ENCODE results near the gene KCNN1. TPM values are rescaled to one million over a fixed set of nuclear protein-coding genes. Genes with fewer than 3 reads are reported as not detected.

KCNN1 gene
- total RNA-seq, 1 experiment from 2014 or later, result 9.2 TPM

DNA sequence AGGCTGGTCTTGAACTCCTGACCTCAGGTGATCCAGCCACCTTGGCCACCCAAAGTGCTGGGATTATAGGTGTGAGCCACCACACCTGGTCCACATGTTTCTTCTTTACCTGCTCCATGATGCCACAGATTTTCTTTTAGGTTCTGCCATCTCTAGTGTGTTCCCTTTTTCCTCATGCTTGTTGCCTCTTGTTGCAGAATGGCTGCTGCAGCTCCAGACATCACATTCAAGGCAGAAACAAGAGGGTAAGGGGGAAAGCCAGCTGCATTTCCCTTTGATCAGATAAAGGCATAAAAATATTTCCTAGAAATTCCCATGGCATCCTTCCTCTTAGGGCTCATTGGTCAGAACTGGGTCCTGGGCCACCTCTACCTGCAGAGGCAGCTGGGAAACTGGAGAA is 46.4 kb upstream of the KCNN1 start:
- H4K91ac ChIP-seq (ENCODE audit: insufficient read length, low read depth, low read length), result no peak overlapping the region
- no peaks in the 10 kb centered on the region for H3K27me3 ChIP-seq (ENCODE audit: insufficient read depth, low read length)
- H3K9ac ChIP-seq (ENCODE audit: extremely low read depth, insufficient read length, low read length), result no peak overlapping the region
- no peak for DNase-seq
- H3K18ac ChIP-seq (ENCODE audit: insufficient read length, low read depth, low read length), result no peak overlapping the region
- peaks cover 5% of the 10 kb centered on the region for H3K27me3 Mint-ChIP-seq (ENCODE audit: low read depth)
- H2AFZ ChIP-seq (ENCODE audit: low read length), result no peak overlapping the region
- H3K23me2 ChIP-seq (ENCODE audit: insufficient read length, low read depth, low read length, poor library complexity, severe bottlenecking), result no peaks in the 10 kb centered on the region
- H4K5ac ChIP-seq (ENCODE audit: insufficient read length, low read depth, low read length), result no peak overlapping the region
- no peak overlapping the region for H3K27ac Mint-ChIP-seq
- H3K4ac ChIP-seq (ENCODE audit: low read depth, low read length), result no peak overlapping the region
- no peak overlapping the region for H2BK12ac ChIP-seq (ENCODE audit: insufficient read length, low read depth, low read length)
- no peak overlapping the region for H3K4me2 ChIP-seq (ENCODE audit: insufficient read depth, insufficient read length, low read length)
- H4K20me1 ChIP-seq (ENCODE audit: control insufficient read depth, insufficient read depth, insufficient read length), result no peaks in the 10 kb centered on the region
- no peak overlapping the region for H3T11ph ChIP-seq (ENCODE audit: low read length)
- H2BK5ac ChIP-seq (ENCODE audit: insufficient read length, low read length), result no peak overlapping the region
- no peak overlapping the region for H2BK20ac ChIP-seq (ENCODE audit: low read depth, low read length, poor library complexity, severe bottlenecking)
- no peak overlapping the region for H3K27ac ChIP-seq (ENCODE audit: insufficient read length, low read depth, low read length)
- no peak overlapping the region for H3K14ac ChIP-seq (ENCODE audit: insufficient read depth, low read length)
- H2AK5ac ChIP-seq (ENCODE audit: insufficient read length, low read length), result no peak overlapping the region
- peaks cover 2 to 4% of the 10 kb centered on the region in 2 experiments; a peak in 1 of 4 replicates for H3K4me1 Mint-ChIP-seq
- H3K9me3 Mint-ChIP-seq, result peaks cover 28 to 29% of the 10 kb centered on the region in 2 experiments
- H4K8ac ChIP-seq (replicated peaks; ENCODE audit: insufficient read length, low read depth, low read length), result no peak overlapping the region
- no peaks in the 10 kb centered on the region for H3K4me1 ChIP-seq (ENCODE audit: insufficient read depth, low read length)
- no peak overlapping the region for H3K4me3 Mint-ChIP-seq
- no peaks in the 10 kb centered on the region for H3K79me2 ChIP-seq (ENCODE audit: insufficient read depth, low read length)
- no peaks in the 10 kb centered on the region for H3K9me3 ChIP-seq (ENCODE audit: control insufficient read depth, low read depth, low read length)
- H3K23ac ChIP-seq (ENCODE audit: insufficient read length, low read depth, low read length), result no peak overlapping the region
- H3K56ac ChIP-seq (ENCODE audit: insufficient read length, low read depth, low read length), result no peak overlapping the region
- H2BK15ac ChIP-seq (ENCODE audit: low read depth, low read length), result no peak overlapping the region
- H2BK120ac ChIP-seq (ENCODE audit: low read depth, low read length, poor library complexity, severe bottlenecking), result no peak overlapping the region
- peaks cover 3 to 6% (median 3%) of the 10 kb centered on the region in 3 experiments; a peak in 4 of 7 replicates for H3K36me3 Mint-ChIP-seq (ENCODE audit: insufficient read depth in 1 of 3, low read depth in 3 of 3)
- TF ChIP-seq, protein P1, sequence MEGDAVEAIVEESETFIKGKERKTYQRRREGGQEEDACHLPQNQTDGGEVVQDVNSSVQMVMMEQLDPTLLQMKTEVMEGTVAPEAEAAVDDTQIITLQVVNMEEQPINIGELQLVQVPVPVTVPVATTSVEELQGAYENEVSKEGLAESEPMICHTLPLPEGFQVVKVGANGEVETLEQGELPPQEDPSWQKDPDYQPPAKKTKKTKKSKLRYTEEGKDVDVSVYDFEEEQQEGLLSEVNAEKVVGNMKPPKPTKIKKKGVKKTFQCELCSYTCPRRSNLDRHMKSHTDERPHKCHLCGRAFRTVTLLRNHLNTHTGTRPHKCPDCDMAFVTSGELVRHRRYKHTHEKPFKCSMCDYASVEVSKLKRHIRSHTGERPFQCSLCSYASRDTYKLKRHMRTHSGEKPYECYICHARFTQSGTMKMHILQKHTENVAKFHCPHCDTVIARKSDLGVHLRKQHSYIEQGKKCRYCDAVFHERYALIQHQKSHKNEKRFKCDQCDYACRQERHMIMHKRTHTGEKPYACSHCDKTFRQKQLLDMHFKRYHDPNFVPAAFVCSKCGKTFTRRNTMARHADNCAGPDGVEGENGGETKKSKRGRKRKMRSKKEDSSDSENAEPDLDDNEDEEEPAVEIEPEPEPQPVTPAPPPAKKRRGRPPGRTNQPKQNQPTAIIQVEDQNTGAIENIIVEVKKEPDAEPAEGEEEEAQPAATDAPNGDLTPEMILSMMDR (conservative IDR thresholded peaks at IDR 0.05), result no peak
- H3K79me1 ChIP-seq (ENCODE audit: insufficient read depth, low read depth, low read length, poor library complexity, severe bottlenecking), result no peaks in the 10 kb centered on the region

Data from H9 (cell line).